Liver (tissue), 3 donors: ENCODE measurements around the gene JAM3.

Experiments
- EGR1 ChIP-seq, 2 donors: IDR thresholded peaks; 2 replicates each; pipeline ENCODE4 v1.6.1; 2016 to 2018; ENCODE audit warnings: antibody characterized with exemption in 2 of 2, low read depth in 2 of 2
- JUND ChIP-seq, 2 donors: IDR thresholded peaks; 2 replicates each; pipeline ENCODE4 v1.6.1; 2016; ENCODE audit warnings: antibody characterized with exemption in 2 of 2
- RAD21 ChIP-seq, 2 donors: IDR thresholded peaks; 2 replicates each; pipeline ENCODE4 v1.6.1; 2016; ENCODE audit warnings: antibody characterized with exemption in 2 of 2, mild to moderate bottlenecking in 2 of 2
- SP1 ChIP-seq: IDR thresholded peaks from 2 replicates; pipeline ENCODE4 v1.6.1; 2018; ENCODE audit warnings: antibody characterized with exemption, mild to moderate bottlenecking
- TF ChIP-seq, protein P1 (sequence below): fragments of 150-350 bp; IDR thresholded peaks from 2 replicates; pipeline ENCODE4 v1.5.1; 2017; ENCODE audit warnings: improper control_type of control experiment, low read depth, low read length; ENCODE audit not compliant: missing input control
- donor health status: healthy.
- donor health status: healthy.

DNA sequence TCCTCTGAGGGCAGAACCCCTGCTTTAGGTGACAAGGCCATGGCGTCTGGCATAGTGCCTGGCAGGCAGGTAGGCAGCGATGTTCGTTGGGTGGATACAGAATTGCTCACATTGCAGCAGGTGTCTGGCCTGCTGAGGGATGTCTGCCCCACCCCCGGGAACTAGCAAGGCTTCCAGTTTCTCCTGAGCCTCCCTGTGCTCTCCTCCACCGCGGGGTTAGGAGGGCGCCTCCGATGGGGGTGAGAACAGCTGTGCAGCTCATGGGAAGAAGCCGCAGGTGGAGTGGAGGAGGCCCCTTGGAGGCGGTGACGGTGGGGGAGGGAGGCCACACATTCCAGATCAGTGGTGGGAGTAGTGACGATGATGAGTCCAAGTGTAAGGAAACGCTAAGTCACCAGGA lies 48.3 kb upstream of the JAM3 start:
- TF ChIP-seq JUND (IDR thresholded peaks at IDR 0.05) (no peak), EGR1 (IDR thresholded peaks at IDR 0.05; ENCODE audit: low read depth in 2 of 2) (no peak), RAD21 (IDR thresholded peaks at IDR 0.05) (no peak), SP1 (no peak)
- TF ChIP-seq, protein P1, sequence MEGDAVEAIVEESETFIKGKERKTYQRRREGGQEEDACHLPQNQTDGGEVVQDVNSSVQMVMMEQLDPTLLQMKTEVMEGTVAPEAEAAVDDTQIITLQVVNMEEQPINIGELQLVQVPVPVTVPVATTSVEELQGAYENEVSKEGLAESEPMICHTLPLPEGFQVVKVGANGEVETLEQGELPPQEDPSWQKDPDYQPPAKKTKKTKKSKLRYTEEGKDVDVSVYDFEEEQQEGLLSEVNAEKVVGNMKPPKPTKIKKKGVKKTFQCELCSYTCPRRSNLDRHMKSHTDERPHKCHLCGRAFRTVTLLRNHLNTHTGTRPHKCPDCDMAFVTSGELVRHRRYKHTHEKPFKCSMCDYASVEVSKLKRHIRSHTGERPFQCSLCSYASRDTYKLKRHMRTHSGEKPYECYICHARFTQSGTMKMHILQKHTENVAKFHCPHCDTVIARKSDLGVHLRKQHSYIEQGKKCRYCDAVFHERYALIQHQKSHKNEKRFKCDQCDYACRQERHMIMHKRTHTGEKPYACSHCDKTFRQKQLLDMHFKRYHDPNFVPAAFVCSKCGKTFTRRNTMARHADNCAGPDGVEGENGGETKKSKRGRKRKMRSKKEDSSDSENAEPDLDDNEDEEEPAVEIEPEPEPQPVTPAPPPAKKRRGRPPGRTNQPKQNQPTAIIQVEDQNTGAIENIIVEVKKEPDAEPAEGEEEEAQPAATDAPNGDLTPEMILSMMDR: no peak
